PC-3 (cell line): ENCODE measurements around the gene SENP1. TPM values are rescaled to one million over a fixed set of nuclear protein-coding genes. Genes with fewer than 3 reads are reported as not detected.

Source experiments
- ATAC-seq: fragments of 200-7000 bp; cut with Tn5 transposase; 2 replicates; pipeline ENCODE4 v1.9.1; 2020; ENCODE audit warnings: mild to moderate bottlenecking, moderate library complexity
- BruUV-seq: library from RNA; stranded (reverse); fragments of 400-500 nt; replicated peaks from 2 replicates; lab custom pipeline; 2021; lab: Mats Ljungman, UMichigan
- CTCF ChIA-PET: fragments of 300-600 bp; sonication (Branson Sonifier 250); formaldehyde crosslinking; loops from one replicate; lab custom pipeline; 2022; ENCODE audit warnings: antibody characterized with exemption; lab: Charles Lee
- POLR2A ChIA-PET: fragments of 300-600 bp; sonication (Branson Sonifier 250); formaldehyde crosslinking; loops from one replicate; lab custom pipeline; 2022; ENCODE audit warnings: antibody characterized with exemption; ENCODE audit not compliant: unreplicated experiment; lab: Charles Lee
- DNase-seq: peaks from one replicate; pipeline ENCODE4 v3.0.0-alpha.2; 2015
- H2AFZ ChIP-seq: fragments of 300-600 bp; sonication (generic); 2 replicates; pipeline ENCODE4 v1.6.0; 2016; ENCODE audit warnings: antibody characterized with exemption, low read length
- H3F3A ChIP-seq: fragments of 300-600 bp; sonication (generic); one replicate; pipeline ENCODE4 v1.6.0; 2017; ENCODE audit warnings: antibody characterized with exemption, low read length, control low read depth, mild to moderate bottlenecking; ENCODE audit not compliant: unreplicated experiment
- H3K27ac ChIP-seq: fragments of 300-600 bp; sonication (generic); 2 replicates; pipeline ENCODE4 v1.5.1; 2016; ENCODE audit warnings: mild to moderate bottlenecking, low read length
- H3K27me3 ChIP-seq: fragments of 300-600 bp; sonication (generic); 2 replicates; pipeline ENCODE4 v1.6.1; 2016; ENCODE audit warnings: low read length, mixed read lengths
- H3K36me3 ChIP-seq: fragments of 300-600 bp; sonication (generic); 2 replicates; pipeline ENCODE4 v1.6.1; 2016; ENCODE audit warnings: low read depth, mixed run types, low read length, mixed read lengths
- H3K4me1 ChIP-seq: fragments of 300-600 bp; sonication (generic); 2 replicates; pipeline ENCODE4 v1.5.1; 2016; ENCODE audit warnings: low read length; ENCODE audit not compliant: insufficient read depth
- H3K4me2 ChIP-seq: fragments of 300-600 bp; sonication (generic); 2 replicates; pipeline ENCODE4 v1.6.0; 2016; ENCODE audit warnings: low read length
- H3K4me3 ChIP-seq: fragments of 300-600 bp; sonication (generic); 2 replicates; pipeline ENCODE4 v1.5.1; 2016; ENCODE audit warnings: mild to moderate bottlenecking, low read length, mixed read lengths
- H3K79me2 ChIP-seq: fragments of 300-600 bp; sonication (generic); 2 replicates; pipeline ENCODE4 v1.6.1; 2017; ENCODE audit warnings: low read length, mixed read lengths
- H3K9ac ChIP-seq: fragments of 300-600 bp; sonication (generic); 2 replicates; pipeline ENCODE4 v1.6.0; 2016; ENCODE audit warnings: mild to moderate bottlenecking, low read length
- H3K9me2 ChIP-seq: fragments of 300-600 bp; sonication (generic); replicated peaks from 2 replicates; pipeline ENCODE4 v1.6.1; 2016; ENCODE audit warnings: mixed run types, low read length, mixed read lengths
- H3K9me3 ChIP-seq: fragments of 300-600 bp; sonication (generic); 2 replicates; pipeline ENCODE4 v1.6.1; 2016; ENCODE audit warnings: low read length, mixed read lengths
- H4K20me1 ChIP-seq: fragments of 300-600 bp; sonication (generic); 2 replicates; pipeline ENCODE4 v1.6.1; 2016; ENCODE audit warnings: low read length, mixed read lengths
- EZH2 ChIP-seq: fragments of 300-600 bp; sonication (generic); IDR thresholded peaks from one replicate; pipeline ENCODE4 v1.6.1; 2017; ENCODE audit warnings: antibody characterized with exemption, mild to moderate bottlenecking, low read length; ENCODE audit not compliant: unreplicated experiment
- EZH2phosphoT487 ChIP-seq: fragments of 300-600 bp; sonication (generic); IDR thresholded peaks from 2 replicates; pipeline ENCODE4 v1.6.1; 2018; ENCODE audit warnings: mild to moderate bottlenecking, antibody characterized with exemption, low read length, borderline replicate concordance
- intact Hi-C: fragments of 100-400 bp; cut with micrococcal nuclease; formaldehyde crosslinking; loops from 2 replicates; pipeline ENCODE4 v1.9.0; 2023
- total RNA-seq: library from RNA; depleted of rRNA; stranded (reverse); fragments of >200 nt; gene quantifications from 2 replicates; pipeline ENCODE4 v1.2.3, GENCODE V29; 2014
- TF ChIP-seq, protein P1 (sequence below): fragments of 300-600 bp; sonication (generic); conservative IDR thresholded peaks from 2 replicates; pipeline ENCODE4 v1.5.1; 2017; ENCODE audit warnings: antibody characterized with exemption, low read depth, mild to moderate bottlenecking, low read length

SENP1 gene
- total RNA-seq, 1 experiment from 2014 or later: 20.9 TPM

DNA sequence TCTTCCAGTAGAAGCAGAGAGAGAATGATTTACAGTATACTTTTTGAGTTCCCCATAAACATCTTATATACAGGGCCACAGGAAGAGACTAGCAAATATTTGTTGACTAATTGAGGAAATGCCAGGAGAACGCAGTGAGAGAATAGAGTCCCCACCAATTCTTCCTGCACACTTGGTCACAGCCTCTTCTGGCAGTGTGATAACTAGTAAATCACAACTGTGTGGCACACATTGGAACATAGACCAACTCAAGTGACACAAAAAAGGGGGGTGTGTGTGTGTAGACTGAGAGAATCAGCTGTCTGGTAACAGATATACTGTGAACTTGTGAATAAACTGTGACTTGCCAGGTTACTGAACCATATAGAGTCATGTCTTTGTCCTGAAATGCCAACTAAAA lies 23.5 kb upstream of the SENP1 start:
- no peak overlapping the region for H3K9ac ChIP-seq
- no peak for TF ChIP-seq EZH2
- TF ChIP-seq, protein P1, sequence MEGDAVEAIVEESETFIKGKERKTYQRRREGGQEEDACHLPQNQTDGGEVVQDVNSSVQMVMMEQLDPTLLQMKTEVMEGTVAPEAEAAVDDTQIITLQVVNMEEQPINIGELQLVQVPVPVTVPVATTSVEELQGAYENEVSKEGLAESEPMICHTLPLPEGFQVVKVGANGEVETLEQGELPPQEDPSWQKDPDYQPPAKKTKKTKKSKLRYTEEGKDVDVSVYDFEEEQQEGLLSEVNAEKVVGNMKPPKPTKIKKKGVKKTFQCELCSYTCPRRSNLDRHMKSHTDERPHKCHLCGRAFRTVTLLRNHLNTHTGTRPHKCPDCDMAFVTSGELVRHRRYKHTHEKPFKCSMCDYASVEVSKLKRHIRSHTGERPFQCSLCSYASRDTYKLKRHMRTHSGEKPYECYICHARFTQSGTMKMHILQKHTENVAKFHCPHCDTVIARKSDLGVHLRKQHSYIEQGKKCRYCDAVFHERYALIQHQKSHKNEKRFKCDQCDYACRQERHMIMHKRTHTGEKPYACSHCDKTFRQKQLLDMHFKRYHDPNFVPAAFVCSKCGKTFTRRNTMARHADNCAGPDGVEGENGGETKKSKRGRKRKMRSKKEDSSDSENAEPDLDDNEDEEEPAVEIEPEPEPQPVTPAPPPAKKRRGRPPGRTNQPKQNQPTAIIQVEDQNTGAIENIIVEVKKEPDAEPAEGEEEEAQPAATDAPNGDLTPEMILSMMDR: no peak
- no peak for TF ChIP-seq EZH2phosphoT487
- peaks cover 31% of the 10 kb centered on the region for H3K36me3 ChIP-seq
- no peaks in the 10 kb centered on the region for H3K9me2 ChIP-seq
- H3K27ac ChIP-seq: no peak overlapping the region
- H2AFZ ChIP-seq: no peak overlapping the region
- no peaks in the 10 kb centered on the region for H3K9me3 ChIP-seq
- DNase-seq (no peak), ATAC-seq (no peak)
- intact Hi-C loops: no loop called here
- POLR2A ChIA-PET: no interaction called here
- no peak overlapping the region for H3K4me3 ChIP-seq
- no peaks in the 10 kb centered on the region for H3F3A ChIP-seq
- no peaks in the 10 kb centered on the region for H3K27me3 ChIP-seq
- BruUV-seq: no TSS peak
- no peaks in the 10 kb centered on the region for H4K20me1 ChIP-seq
- no peak overlapping the region for H3K4me2 ChIP-seq
- no peaks in the 10 kb centered on the region for H3K79me2 ChIP-seq
- CTCF ChIA-PET: no interaction called here
- no peaks in the 10 kb centered on the region for H3K4me1 ChIP-seq

DNA sequence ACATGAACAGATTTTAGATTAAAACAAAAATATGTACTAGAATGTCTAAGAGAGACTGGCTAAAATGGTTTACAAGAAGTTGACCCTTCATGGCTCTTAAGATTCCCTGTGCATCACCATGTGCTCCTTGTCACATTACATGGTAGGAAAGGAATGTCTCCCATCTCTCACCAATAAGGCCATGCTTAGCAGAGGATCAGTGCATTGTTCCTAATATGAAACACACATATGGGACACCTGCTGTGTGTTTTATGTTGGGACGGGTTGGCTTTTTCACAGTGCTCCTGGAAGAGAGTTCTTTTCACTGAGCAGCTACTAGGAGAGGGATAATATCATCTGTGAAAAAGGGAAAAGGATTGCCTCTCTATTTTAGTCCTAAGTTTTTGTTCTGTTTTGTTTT lies 22.9 kb upstream of the SENP1 start:
- no peaks in the 10 kb centered on the region for H3K4me1 ChIP-seq
- no peak overlapping the region for H3K27ac ChIP-seq
- no peaks in the 10 kb centered on the region for H3K9me2 ChIP-seq
- no peak overlapping the region for H3K9ac ChIP-seq
- H3K27me3 ChIP-seq: no peaks in the 10 kb centered on the region
- H3F3A ChIP-seq: no peaks in the 10 kb centered on the region
- no peak overlapping the region for H2AFZ ChIP-seq
- ChIA-PET POLR2A (no interaction called here), CTCF (no interaction called here)
- no peak for ATAC-seq
- H3K36me3 ChIP-seq: peaks cover 27% of the 10 kb centered on the region
- no peak overlapping the region for H3K4me2 ChIP-seq
- no peak for DNase-seq
- no TSS peak for BruUV-seq
- H3K4me3 ChIP-seq: no peak overlapping the region
- no peaks in the 10 kb centered on the region for H3K79me2 ChIP-seq
- H3K9me3 ChIP-seq: no peaks in the 10 kb centered on the region
- TF ChIP-seq, protein P1: no peak
- no peak for TF ChIP-seq EZH2
- no peak for TF ChIP-seq EZH2phosphoT487
- H4K20me1 ChIP-seq: no peaks in the 10 kb centered on the region
- intact Hi-C loops: no loop called here

DNA sequence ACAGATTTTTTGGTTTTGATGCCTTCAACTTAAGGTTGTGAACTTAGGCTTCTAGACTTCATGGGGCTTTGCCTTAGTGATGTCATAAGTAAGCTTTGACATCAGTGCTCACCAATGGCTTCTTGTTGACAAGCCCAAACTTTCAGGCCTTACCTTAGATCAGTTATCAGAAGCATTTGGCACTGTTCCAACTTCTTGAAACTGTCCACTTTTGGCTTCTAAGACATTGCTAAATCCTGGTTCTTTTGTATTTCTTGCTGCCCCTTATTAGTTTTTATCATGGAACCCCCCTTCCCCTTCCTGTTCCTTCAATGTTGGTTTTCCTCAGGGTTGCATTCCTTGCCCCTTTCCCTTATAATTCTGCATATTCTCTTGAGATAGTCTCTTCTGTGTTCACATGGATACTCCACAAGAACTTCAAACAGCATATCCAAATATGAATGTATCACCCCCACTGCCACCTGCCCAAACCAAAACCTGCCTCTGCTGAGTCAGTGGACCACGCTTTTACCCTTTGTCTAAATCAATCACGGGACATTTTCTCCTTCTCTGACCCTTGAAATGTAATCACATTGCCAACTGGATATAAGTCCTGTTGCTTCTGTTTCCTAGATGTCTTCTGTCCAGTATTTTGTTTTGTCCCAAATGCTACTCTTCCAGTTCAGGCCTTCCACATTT lies 21.2 kb upstream of the SENP1 start:
- CTCF ChIA-PET: no interaction called here
- Histone ChIP-seq H3K27me3 (no peaks in the 10 kb centered on the region), H4K20me1 (no peaks in the 10 kb centered on the region), H3K4me1 (no peaks in the 10 kb centered on the region), H3K27ac (no peak overlapping the region), H3K9ac (no peak overlapping the region), H3K4me2 (no peak overlapping the region), H3F3A (no peaks in the 10 kb centered on the region), H3K9me2 (no peaks in the 10 kb centered on the region), H3K36me3 (peaks cover 24% of the 10 kb centered on the region; the same call in 1 of the 2 replicates), H3K4me3 (no peak overlapping the region), H3K79me2 (peaks cover 2% of the 10 kb centered on the region; the same call in 1 of the 2 replicates), H3K9me3 (no peaks in the 10 kb centered on the region), H2AFZ (no peak overlapping the region)
- intact Hi-C loops: no loop called here
- TF ChIP-seq, protein P1: no peak
- TF ChIP-seq EZH2phosphoT487 (no peak), EZH2 (no peak)
- DNase-seq: no peak
- no peak for ATAC-seq
- no TSS peak for BruUV-seq
- POLR2A ChIA-PET: no interaction called here
